B cell (primary cell): ENCODE data around the gene HOXC4. TPM values are rescaled to one million over a fixed set of nuclear protein-coding genes. Genes with fewer than 3 reads are reported as not detected.
A peak's percentile ranks its signal among the peaks of the same experiment; 100 is the strongest.

Experiments used
- ATAC-seq: fragments of 200-7000 bp; cut with Tn5 transposase; one replicate; pipeline ENCODE4 v1.10.0; 2021; ENCODE audit warnings: low read depth, mild to moderate bottlenecking, moderate number of reproducible peaks, moderate library complexity
- CTCF ChIA-PET: fragments of 350-600 bp; sonication (Branson Sonifier 250); formaldehyde crosslinking; loops from one replicate; lab custom pipeline; 2021; ENCODE audit warnings: antibody characterized with exemption, inconsistent platforms; lab: Charles Lee
- POLR2A ChIA-PET: fragments of 350-600 bp; sonication (Branson Sonifier 250); formaldehyde crosslinking; loops from one replicate; lab custom pipeline; 2021; ENCODE audit warnings: antibody characterized with exemption; lab: Charles Lee
- DNase-seq: peaks from one replicate; pipeline ENCODE4 v3.0.0; 2013
- H2AFZ ChIP-seq: 2 replicates; pipeline ENCODE4 v1.6.1; 2012; ENCODE audit warnings: mild to moderate bottlenecking, low read depth, low read length; ENCODE audit not compliant: insufficient read depth, poor library complexity, severe bottlenecking
- H3K27ac ChIP-seq, 2 donors: 1 replicate in 1 of 2; 2 replicates in 1 of 2; pipeline ENCODE4 v1.5.1; 2012 to 2013; ENCODE audit warnings: low read length in 2 of 2, mild to moderate bottlenecking in 2 of 2, moderate library complexity in 1 of 2
- H3K27me3 ChIP-seq, 4 experiments: fragments of 200-600 bp in 1 of 4; sonication (generic) in 1 of 4; replicated peaks in 1 of 4; 1 replicate in 2 of 4; 2 replicates in 2 of 4; pipeline versions ENCODE4 v1.6.1 to v1.7.0; 2013 to 2016; ENCODE audit warnings: low read length in 3 of 4, mild to moderate bottlenecking in 2 of 4, mixed read lengths in 1 of 4, moderate library complexity in 1 of 4; ENCODE audit not compliant: insufficient read depth in 4 of 4, control insufficient read depth in 3 of 4; ENCODE audit errors: control extremely low read depth in 1 of 4
- H3K36me3 ChIP-seq, 2 experiments: replicated peaks in 1 of 2; 1 replicate in 1 of 2; 2 replicates in 1 of 2; pipeline versions ENCODE4 v1.6.1 to v1.7.1; 2013; ENCODE audit warnings: low read length in 1 of 2; ENCODE audit not compliant: insufficient read depth in 2 of 2, control insufficient read depth in 1 of 2; ENCODE audit errors: control extremely low read depth in 1 of 2, extremely low read depth in 1 of 2
- H3K4me1 ChIP-seq, 2 donors: fragments of 200-600 bp in 1 of 2; sonication (generic) in 1 of 2; 1 replicate in 1 of 2; 2 replicates in 1 of 2; pipeline versions ENCODE4 v1.5.1 to v1.6.1; 2013 to 2017; ENCODE audit warnings: low read length in 2 of 2; ENCODE audit not compliant: control insufficient read depth in 2 of 2, insufficient read depth in 2 of 2
- H3K4me2 ChIP-seq: replicated peaks from 2 replicates; pipeline ENCODE3; 2012; ENCODE audit warnings: mild to moderate bottlenecking, low read depth, low read length; ENCODE audit not compliant: poor library complexity, severe bottlenecking
- H3K4me3 ChIP-seq, 5 experiments: fragments of 200-600 bp in 1 of 5; sonication (generic) in 1 of 5; 1 replicate in 3 of 5; 2 replicates in 2 of 5; pipeline versions ENCODE4 v1.5.1 to v1.7.0; 2011 to 2016; ENCODE audit warnings: low read length in 4 of 5, mild to moderate bottlenecking in 4 of 5, low read depth in 2 of 5, control low read depth in 1 of 5, moderate library complexity in 1 of 5; ENCODE audit not compliant: insufficient read depth in 1 of 5; ENCODE audit errors: control extremely low read depth in 1 of 5, extremely low read depth in 1 of 5
- H3K79me2 ChIP-seq: fragments of 200-600 bp; sonication (generic); one replicate; pipeline ENCODE4 v1.6.0; 2016; ENCODE audit warnings: low read length; ENCODE audit not compliant: control insufficient read depth, insufficient read depth
- H3K9ac ChIP-seq: fragments of 200-600 bp; sonication (generic); 2 replicates; pipeline ENCODE4 v1.6.1; 2017; ENCODE audit warnings: mild to moderate bottlenecking, low read length, moderate library complexity
- H3K9me3 ChIP-seq, 3 donors: one replicate each; pipeline versions ENCODE4 v1.6.1 to v1.7.1; 2013; ENCODE audit warnings: low read length in 2 of 3; ENCODE audit not compliant: control insufficient read depth in 2 of 3, insufficient read depth in 1 of 3; ENCODE audit errors: control extremely low read depth in 1 of 3
- H4K20me1 ChIP-seq: 2 replicates; pipeline ENCODE4 v1.6.0; 2012; ENCODE audit warnings: mild to moderate bottlenecking, low read length; ENCODE audit not compliant: insufficient read depth, control insufficient read depth, poor library complexity, severe bottlenecking
- H3K27ac Mint-ChIP-seq: one replicate; pipeline ENCODE4 v1.8.0; 2021; ENCODE audit warnings: mixed read lengths
- H3K27me3 Mint-ChIP-seq: one replicate; pipeline ENCODE4 v1.8.0; 2021; ENCODE audit warnings: mixed read lengths
- H3K4me1 Mint-ChIP-seq: one replicate; pipeline ENCODE4 v1.8.0; 2021; ENCODE audit warnings: mixed read lengths
- H3K4me3 Mint-ChIP-seq: one replicate; pipeline ENCODE4 v1.8.0; 2021; ENCODE audit warnings: mixed read lengths
- H3K9me3 Mint-ChIP-seq: one replicate; pipeline ENCODE4 v1.8.0; 2022; ENCODE audit warnings: mixed read lengths; ENCODE audit not compliant: insufficient read depth
- CTCF ChIP-seq: fragments of 200-600 bp; IDR thresholded peaks from one replicate; pipeline ENCODE4 v1.8.0; 2022; ENCODE audit warnings: antibody characterized with exemption, mild to moderate bottlenecking
- EZH2 ChIP-seq: IDR thresholded peaks from 2 replicates; pipeline ENCODE4 v1.6.1; 2012; ENCODE audit warnings: borderline replicate concordance, low read depth, mild to moderate bottlenecking, moderate library complexity, low read length; ENCODE audit not compliant: insufficient read depth, poor library complexity, severe bottlenecking
- WGBS: methylation state at CpG from one replicate; pipeline ENCODE4 v1.1.5; 2013; ENCODE audit warnings: missing lambda C conversion rate; ENCODE audit not compliant: insufficient coverage; 5-methylcytosine and 5-hydroxymethylcytosine counted together
- intact Hi-C: fragments of 100-400 bp; cut with micrococcal nuclease; formaldehyde crosslinking; loops from one replicate; pipeline ENCODE4 v1.10.0; 2022
- polyA plus RNA-seq: library from polyadenylated mRNA; depleted of rRNA; stranded (reverse); fragments of >200 nt; gene quantifications from 2 replicates; pipeline ENCODE4 v1.2.3, GENCODE V29; 2012
- total RNA-seq, 2 donors: library from RNA; stranded (reverse); fragments of 120-200 nt in 1 of 2; gene quantifications; 1 replicate in 1 of 2; 2 replicates in 1 of 2; pipeline versions ENCODE4 v1.2.3 to v1.2.4, GENCODE V29; 2013 to 2022

HOXC4 gene
- total and polyA plus RNA-seq, 2 donors (not counting 1 experiment from before 2014, with no cell fraction given): 4.3 to 6.5 TPM

GRCh38 chr12:54033106-54033979, 20.3 kb upstream of the HOXC4 start:
- ChIA-PET CTCF (interaction anchor here (1.0 to 6.4 kb wide), 29 partner anchors 8 to 183 kb away, joined by 3 to 151 read pairs (median 9); partner anchors contain the start of genes HOXC4, HOXC8 and SMUG1), POLR2A (interaction anchor here (0.6 to 1.3 kb wide), 5 partner anchors 19 to 174 kb away, joined by 3 to 6 read pairs (median 3); partner anchors contain the start of gene HOXC4)
- H3K4me1 Mint-ChIP-seq: peaks cover 29% of the 10 kb centered on the region
- H2AFZ ChIP-seq: peak overlapping the region; percentile 58
- 6% methylated on average over 50 of the region's 61 CpGs for WGBS
- H3K9me3 ChIP-seq: peaks cover 0 to 56% (median 6%) of the 10 kb centered on the region in 3 donors
- peak overlapping the region; percentile 47 for H3K9ac ChIP-seq
- H3K27me3 Mint-ChIP-seq: peaks cover 72% of the 10 kb centered on the region
- TF ChIP-seq CTCF (no peak), EZH2 (no peak)
- no peaks in the 10 kb centered on the region for H4K20me1 ChIP-seq
- no peak overlapping the region for H3K27ac Mint-ChIP-seq
- DNase-seq: peak; percentile 57
- peak overlapping the region; percentile 71 for H3K4me3 Mint-ChIP-seq
- H3K36me3 ChIP-seq: no peaks in the 10 kb centered on the region
- no peak overlapping the region for H3K27ac ChIP-seq
- peak overlapping the region in 3 of 5 experiments; percentile 13 to 47 (median 36) for H3K4me3 ChIP-seq
- H3K9me3 Mint-ChIP-seq: no peaks in the 10 kb centered on the region
- H3K27me3 ChIP-seq: peaks cover 0 to 95% (median 68%) of the 10 kb centered on the region in 4 experiments
- no peaks in the 10 kb centered on the region for H3K79me2 ChIP-seq
- no peak for ATAC-seq
- peak overlapping the region; percentile 67 for H3K4me2 ChIP-seq
- H3K4me1 ChIP-seq: peaks cover 28 to 50% of the 10 kb centered on the region in 2 donors
- intact Hi-C loops: loop anchor here (5.0 kb wide), 2 partner anchors 36 to 66 kb away; no protein-coding TSS in a partner anchor
